Measurements from ENCODE around the gene TBC1D9.
"Not testable (repeated sequence)": the region's sequence is repeated elsewhere in the genome, so short reads cannot be mapped to it uniquely, and the experiment has no call there.

Gene TBC1D9

GRCh38 chr4:140753329-140753728 is 2.9 kb downstream of the TBC1D9 start:
- DNase-seq (ENCODE audit: low spot score), result no peak

DNA sequence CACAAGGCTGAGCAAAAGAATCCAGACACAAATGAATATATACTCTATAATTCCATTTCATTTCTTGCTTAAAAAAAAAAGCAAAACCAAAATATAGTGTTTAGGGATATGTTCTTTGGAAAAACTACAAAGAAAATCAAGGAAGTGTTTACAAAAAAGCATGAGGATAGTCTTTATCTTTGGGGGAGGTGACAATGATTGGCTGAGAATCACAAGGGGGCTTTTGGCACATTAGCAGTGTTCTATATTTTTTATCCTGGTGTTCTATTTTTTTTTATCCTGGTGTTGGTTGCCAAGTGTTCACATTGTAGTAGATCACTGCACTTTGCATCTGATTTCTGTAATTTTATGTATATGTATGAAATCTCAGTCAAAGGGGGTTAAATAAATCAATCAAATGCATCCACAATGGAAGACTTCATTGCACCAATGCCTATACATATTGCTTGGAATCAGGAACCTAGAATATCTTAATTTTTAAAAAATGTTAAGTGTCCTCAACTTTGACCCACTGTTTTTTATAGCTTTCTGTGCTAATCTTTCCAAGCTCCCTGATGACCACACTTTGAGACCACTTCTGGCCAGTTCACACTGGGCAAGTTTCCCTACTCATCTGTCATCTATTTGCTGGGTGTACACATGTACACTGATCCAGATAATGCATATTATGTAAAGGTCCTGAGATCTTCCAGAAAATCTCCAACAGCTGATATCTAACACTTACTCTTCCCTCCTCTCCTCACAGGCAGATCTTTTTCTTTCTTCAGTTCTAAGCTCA is 3.7 kb downstream of the TBC1D9 start:
- no peak for DNase-seq (ENCODE audit: low spot score)

- no peak for DNase-seq (ENCODE audit: low spot score)
Measured at GRCh38 chr4:140750470-140750869, 5.7 kb downstream of the TBC1D9 start.

- DNase-seq (ENCODE audit: low spot score), result no peak
Measured at GRCh38 chr4:140748171-140748570, 8.0 kb downstream of the TBC1D9 start.

DNA sequence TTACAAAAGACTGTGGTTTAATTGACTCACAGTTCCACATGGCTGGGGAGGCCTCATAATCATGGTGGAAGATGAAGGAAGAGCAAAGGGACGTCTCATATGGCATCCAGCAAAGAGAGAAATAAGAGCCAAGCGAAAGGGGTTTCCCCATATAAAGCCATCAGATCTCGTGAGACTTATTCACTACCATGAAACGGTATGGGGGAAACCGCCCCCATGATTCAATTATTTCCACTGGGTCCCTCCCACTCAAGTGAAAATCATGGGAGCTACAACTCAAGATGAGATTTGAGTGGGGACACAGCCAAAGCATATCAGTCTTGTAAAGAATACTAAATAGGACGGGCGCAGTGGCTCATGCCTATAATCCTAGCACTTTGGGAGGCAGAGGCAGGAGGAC is 9.6 kb downstream of the TBC1D9 start:
- DNase-seq (ENCODE audit: low spot score), result not testable (repeated sequence)

GRCh38 chr4:140744421-140744820 is 11.8 kb downstream of the TBC1D9 start:
- DNase-seq (ENCODE audit: low spot score), result no peak

DNA sequence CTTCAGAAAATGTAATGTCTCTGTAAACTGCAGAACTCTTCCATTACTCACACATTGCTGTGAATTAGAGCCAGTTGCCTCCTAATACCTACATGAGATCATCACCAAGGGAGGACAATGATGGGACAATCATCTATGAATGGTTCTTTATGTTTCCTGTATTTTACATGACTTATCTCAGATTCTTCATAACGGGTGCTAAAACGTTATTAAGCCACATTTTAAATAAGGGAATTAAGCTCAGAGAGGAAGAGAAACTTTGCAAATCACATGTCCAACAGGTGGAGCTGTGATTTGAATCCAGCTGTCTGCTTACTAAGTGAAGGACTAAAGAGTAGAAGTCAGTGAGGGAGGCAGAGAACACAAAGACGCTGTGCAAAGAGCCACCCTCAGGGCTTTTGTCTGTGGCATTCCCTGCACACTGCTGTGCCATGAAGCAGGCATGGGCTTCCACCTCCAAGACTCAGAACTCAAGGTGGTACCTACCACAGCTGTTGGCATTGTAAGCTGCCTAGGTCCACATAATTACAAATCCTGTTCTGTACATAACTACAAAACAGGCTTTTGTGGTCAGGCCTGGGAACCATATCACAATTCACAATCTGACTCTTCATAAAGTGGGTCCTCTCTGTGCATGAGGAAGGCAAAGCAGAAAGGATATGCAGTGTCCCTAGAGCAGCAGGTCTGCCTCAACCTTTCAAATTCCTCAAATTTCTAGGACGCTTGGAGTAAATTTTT is 12.8 kb downstream of the TBC1D9 start:
- DNase-seq (ENCODE audit: low spot score), result no peak

DNA sequence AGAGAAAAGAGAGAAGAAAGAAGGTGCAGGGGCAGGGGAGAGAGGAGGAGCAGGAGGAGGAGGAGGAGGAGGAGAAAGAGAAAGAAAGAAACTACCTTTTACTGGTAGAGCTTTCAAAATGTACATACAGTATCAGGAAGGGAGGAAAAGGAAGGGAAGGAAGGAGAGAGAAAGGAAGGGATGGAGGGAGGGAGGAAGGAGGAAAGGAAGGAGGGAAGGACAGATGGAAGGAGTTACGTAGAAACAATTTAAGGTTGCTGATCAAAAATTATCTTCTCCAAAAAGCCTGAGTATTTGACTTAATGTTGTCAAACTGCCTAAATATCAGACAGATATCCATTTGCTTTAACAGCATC is 13.4 kb downstream of the TBC1D9 start:
- DNase-seq (ENCODE audit: low spot score), result no peak

GRCh38 chr4:140740906-140741670 is 15.1 kb downstream of the TBC1D9 start:
- no peak for DNase-seq (ENCODE audit: low spot score)

- no peak for DNase-seq (ENCODE audit: low spot score)
Measured at GRCh38 chr4:140740422-140740821, 15.8 kb downstream of the TBC1D9 start.

DNA sequence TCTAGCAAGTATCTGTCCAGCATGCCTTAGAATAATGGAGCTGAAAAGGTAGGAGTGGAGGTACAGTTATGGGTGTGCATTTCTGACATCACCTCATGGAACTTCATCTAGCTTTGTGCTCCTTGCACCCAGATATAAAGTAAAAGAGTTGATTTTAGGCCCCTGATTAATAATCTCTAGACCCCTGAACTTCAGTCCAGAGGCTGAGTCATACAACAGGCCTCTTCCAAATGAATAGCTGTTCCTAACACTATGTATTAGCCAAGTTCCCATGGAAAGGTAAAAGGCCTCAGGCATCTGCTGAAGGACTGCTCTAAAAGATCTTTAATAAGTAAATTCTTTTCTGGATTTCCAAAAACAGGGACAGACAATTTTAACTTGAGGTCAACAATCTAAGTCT is 16.2 kb downstream of the TBC1D9 start:
- DNase-seq (ENCODE audit: low spot score), result no peak

DNA sequence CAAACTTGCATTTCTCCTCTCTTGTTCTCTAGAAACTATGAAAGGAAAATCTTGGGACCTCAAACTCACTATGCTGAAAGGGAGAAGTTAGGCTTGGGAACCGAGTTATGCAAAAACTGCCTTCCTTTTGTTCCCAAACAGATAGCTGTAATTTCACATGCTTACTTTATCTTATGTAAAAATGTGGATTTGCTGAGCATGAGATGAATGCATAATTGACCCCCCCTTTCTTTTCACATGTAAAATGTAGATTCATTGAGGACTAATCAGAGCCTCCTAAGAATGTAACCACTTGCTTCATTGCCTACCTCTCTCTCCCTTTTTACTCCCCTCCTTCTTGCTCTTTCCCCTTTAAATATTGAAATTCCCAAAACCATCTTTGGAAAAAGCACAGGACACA is 18.0 kb downstream of the TBC1D9 start:
- DNase-seq (ENCODE audit: low spot score), result no peak

DNA sequence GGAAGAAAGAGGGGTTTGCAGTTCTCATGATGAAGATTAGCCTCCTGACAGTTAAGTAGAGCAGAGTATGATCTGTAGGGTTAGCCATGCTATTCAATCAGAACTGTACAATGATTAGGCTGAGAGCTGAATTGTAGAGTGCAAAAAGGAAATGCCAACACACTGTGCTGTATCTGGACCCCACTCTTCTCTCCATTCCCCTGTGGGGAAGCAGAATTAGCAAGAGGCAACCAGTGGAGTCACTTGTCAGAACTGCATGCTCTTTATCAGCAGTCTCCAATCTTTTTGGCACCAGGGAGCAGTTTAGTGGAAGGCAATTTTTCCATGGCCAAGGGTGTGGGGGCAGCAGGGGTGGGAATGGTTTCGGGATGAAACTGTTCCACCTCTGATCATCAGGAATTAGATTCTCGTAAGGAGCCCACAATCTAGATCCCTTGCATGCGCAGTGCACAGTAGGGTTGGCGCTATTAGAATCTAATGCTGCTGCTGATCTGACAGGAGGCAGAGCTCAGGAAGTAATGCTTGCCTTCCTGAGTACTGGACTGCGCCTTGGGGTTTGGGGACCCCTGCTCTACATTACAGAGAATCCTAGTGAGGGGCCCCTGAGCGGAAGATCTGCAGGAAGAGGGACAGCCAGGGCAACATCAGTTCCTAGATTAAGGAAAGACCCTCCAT is 19.4 kb downstream of the TBC1D9 start:
- DNase-seq (ENCODE audit: low spot score), result no peak

- DNase-seq (ENCODE audit: low spot score), result no peak
Measured at GRCh38 chr4:140735779-140736391, 20.3 kb downstream of the TBC1D9 start.

DNA sequence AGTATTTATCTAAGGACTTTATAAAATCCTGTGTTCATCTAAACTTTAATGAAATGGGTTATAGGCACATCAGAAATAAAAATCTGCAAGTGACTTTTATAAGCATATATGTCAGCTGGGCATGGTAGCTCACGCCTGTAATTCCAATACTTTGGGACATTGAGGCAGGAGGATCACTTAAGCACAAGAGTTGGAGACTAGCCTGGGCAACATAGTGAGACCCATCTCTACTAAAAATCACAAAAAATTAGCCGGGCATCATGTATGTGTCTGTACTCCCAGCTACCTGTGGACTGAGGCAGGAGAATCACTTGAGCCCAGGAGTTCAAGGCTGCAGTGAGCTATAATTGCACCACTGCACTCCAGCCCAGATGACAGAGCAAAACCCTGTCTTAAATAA is 20.9 kb downstream of the TBC1D9 start:
- DNase-seq (ENCODE audit: low spot score), result no peak

DNA sequence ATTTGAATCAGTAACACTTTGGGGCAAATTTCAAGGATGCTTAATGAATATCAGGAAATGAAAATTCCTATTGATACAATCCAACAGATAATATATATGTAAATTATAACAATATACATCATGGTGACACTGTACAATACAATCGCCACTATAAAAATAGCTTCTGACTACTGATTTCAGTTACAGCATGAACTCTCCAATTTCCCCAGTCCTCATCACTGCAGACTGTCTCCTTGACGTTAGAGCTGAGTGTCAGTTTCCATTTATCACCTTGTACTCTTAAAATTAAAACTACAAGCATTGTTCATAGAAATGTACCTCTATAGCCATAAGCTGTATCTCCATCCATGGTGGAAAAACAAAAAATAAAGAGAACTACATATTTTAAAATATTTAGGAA is 23.4 kb downstream of the TBC1D9 start:
- no peak for DNase-seq (ENCODE audit: low spot score)

DNA sequence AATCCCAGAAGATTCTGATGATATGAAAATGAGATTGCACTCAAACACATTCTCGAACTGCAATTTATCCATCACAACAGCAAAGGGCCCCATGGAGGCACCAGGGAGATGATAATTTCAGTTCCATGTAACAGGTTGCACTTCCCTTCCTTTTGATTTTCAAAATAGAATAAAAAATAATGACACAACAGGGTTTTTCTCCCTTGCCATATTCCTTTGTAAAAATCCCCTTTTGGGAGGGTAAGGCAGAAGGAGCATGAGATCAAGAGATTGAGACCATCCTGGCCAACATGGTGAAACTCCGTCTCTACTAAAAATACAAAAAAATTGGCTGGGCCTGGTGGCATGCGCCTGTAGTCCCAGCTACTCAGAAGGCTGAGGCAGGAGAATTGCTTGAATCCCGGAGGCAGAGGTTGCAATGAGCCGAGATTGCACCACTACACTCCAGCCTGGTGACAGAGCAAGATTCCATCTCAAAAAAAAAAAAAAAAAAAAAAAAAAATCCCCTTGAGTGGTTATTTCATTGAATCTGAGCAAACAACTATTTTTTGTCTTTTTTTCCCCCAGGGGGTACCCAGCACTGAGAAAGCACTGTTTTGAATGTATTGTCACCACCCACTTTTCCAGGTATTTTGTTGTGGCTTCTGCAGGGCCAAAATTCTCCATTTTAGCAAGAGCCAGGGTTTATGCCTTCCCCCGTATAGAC is 26.7 kb downstream of the TBC1D9 start:
- DNase-seq (ENCODE audit: low spot score), result no peak

GRCh38 chr4:140726776-140727500 is 29.2 kb downstream of the TBC1D9 start:
- no peak for DNase-seq (ENCODE audit: low spot score)

GRCh38 chr4:140725556-140725955 is 30.6 kb downstream of the TBC1D9 start:
- no peak for DNase-seq (ENCODE audit: low spot score)

DNA sequence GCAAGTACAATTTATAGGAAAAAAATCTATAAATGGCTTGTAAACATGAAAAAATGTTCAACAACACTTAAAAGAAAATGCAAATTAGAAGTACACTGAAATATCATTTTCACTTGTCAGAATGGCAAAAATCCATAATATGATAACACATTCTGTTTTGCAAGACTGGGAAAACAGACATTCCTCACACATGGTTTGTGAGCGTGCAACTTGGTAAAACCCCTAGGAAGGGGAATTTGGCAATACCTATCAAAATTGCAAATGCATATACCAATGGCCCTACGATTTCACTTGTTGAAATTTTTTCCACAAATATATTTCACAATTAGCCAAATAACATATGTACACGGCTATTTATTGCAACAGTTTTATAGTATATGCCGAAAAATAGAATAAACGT is 31.4 kb downstream of the TBC1D9 start:
- DNase-seq (ENCODE audit: low spot score), result no peak

Data from hepatic stellate cell (primary cell).